GM23248 (cell line): ENCODE data around the gene FMO3. TPM values are rescaled to one million over a fixed set of nuclear protein-coding genes. Genes with fewer than 3 reads are reported as not detected.

Experiments
- DNase-seq: peaks from one replicate; pipeline ENCODE4 v3.0.0-alpha.2; 2015
- H2AFZ ChIP-seq: fragments of 200-600 bp; sonication (generic); 2 replicates; pipeline ENCODE4 v1.6.1; 2016; ENCODE audit warnings: antibody characterized with exemption
- H3F3A ChIP-seq: fragments of 200-600 bp; sonication (generic); 2 replicates; pipeline ENCODE4 v1.6.1; 2016; ENCODE audit warnings: mild to moderate bottlenecking, antibody characterized with exemption, mixed run types; ENCODE audit not compliant: insufficient read depth
- H3K27ac ChIP-seq: fragments of 200-600 bp; sonication (generic); 2 replicates; pipeline ENCODE4 v1.5.1; 2016; ENCODE audit warnings: mild to moderate bottlenecking
- H3K27me3 ChIP-seq: fragments of 200-600 bp; sonication (generic); replicated peaks from 2 replicates; pipeline ENCODE4 v1.6.1; 2016; ENCODE audit warnings: mild to moderate bottlenecking; ENCODE audit not compliant: insufficient read depth
- H3K36me3 ChIP-seq: fragments of 200-600 bp; sonication (generic); 2 replicates; pipeline ENCODE4 v1.6.1; 2016; ENCODE audit warnings: low read depth, mild to moderate bottlenecking
- H3K4me1 ChIP-seq: fragments of 200-600 bp; sonication (generic); 2 replicates; pipeline ENCODE4 v1.6.1; 2016; ENCODE audit warnings: mild to moderate bottlenecking; ENCODE audit not compliant: insufficient read depth
- H3K4me2 ChIP-seq: fragments of 200-600 bp; sonication (generic); one replicate; pipeline ENCODE4 v1.6.1; 2016; ENCODE audit warnings: mild to moderate bottlenecking; ENCODE audit not compliant: unreplicated experiment
- H3K4me3 ChIP-seq: fragments of 200-600 bp; sonication (generic); 2 replicates; pipeline ENCODE4 v1.5.1; 2016; ENCODE audit warnings: mild to moderate bottlenecking
- H3K79me2 ChIP-seq: fragments of 200-600 bp; sonication (generic); 2 replicates; pipeline ENCODE4 v1.6.1; 2016; ENCODE audit warnings: mild to moderate bottlenecking; ENCODE audit not compliant: insufficient read depth
- H3K9ac ChIP-seq: fragments of 200-600 bp; sonication (generic); 2 replicates; pipeline ENCODE4 v1.6.1; 2016; ENCODE audit warnings: mild to moderate bottlenecking
- H3K9me2 ChIP-seq: fragments of 200-600 bp; sonication (generic); 2 replicates; pipeline ENCODE4 v1.6.1; 2016; ENCODE audit warnings: mixed run types, mild to moderate bottlenecking, moderate library complexity; ENCODE audit not compliant: insufficient read depth
- H3K9me3 ChIP-seq: fragments of 200-600 bp; sonication (generic); one replicate; pipeline ENCODE4 v1.6.1; 2017; ENCODE audit warnings: low read depth
- H4K20me1 ChIP-seq: fragments of 200-600 bp; sonication (generic); 2 replicates; pipeline ENCODE4 v1.6.0; 2016; ENCODE audit not compliant: insufficient read depth
- EZH2 ChIP-seq: fragments of 200-600 bp; sonication (generic); IDR thresholded peaks from 2 replicates; pipeline ENCODE4 v1.6.1; 2018; ENCODE audit warnings: antibody characterized with exemption, mild to moderate bottlenecking; ENCODE audit not compliant: insufficient read depth, poor library complexity, severe bottlenecking
- EZH2phosphoT487 ChIP-seq: fragments of 200-600 bp; sonication (generic); IDR thresholded peaks from 2 replicates; pipeline ENCODE4 v1.6.1; 2018; ENCODE audit warnings: antibody characterized with exemption, moderate library complexity, mild to moderate bottlenecking, low read depth; ENCODE audit not compliant: insufficient read depth
- WGBS, 2 experiments: methylation state at CpG; one replicate each; pipeline ENCODE4 v1.1.6; 2015 to 2017; ENCODE audit warnings: low lambda C conversion rate in 2 of 2, low coverage in 1 of 2; ENCODE audit errors: missing lambda C conversion rate in 2 of 2; 5-methylcytosine and 5-hydroxymethylcytosine counted together
- in situ Hi-C: fragments of 300-500 bp; cut with MboI; formaldehyde crosslinking; loops from 2 replicates; pipeline ENCODE4 v1.15.0; 2020
- polyA plus RNA-seq: library from polyadenylated mRNA; unstranded; fragments of >200 nt; fragmentation: Nextera tagmentation; extraction: Ambion mirVana; gene quantifications from 2 replicates; pipeline ENCODE4 v1.2.1, GENCODE V29; 2016
- total RNA-seq: library from RNA; depleted of rRNA; stranded (reverse); fragments of >200 nt; shearing (Covaris generic); gene quantifications from 2 replicates; pipeline ENCODE4 v1.2.3, GENCODE V29; 2014; rRNA removed

Gene FMO3
- not detected in 2 replicates for total RNA-seq
- polyA plus RNA-seq: not detected in 2 replicates

- Histone ChIP-seq H3F3A (no peaks in the 10 kb centered on the region), H4K20me1 (no peaks in the 10 kb centered on the region), H3K27ac (no peak within 1 kb of the TSS), H3K4me3 (no peak within 1 kb of the TSS), H2AFZ (no peak within 1 kb of the TSS), H3K9me2 (no peaks in the 10 kb centered on the region), H3K4me2 (no peak within 1 kb of the TSS), H3K79me2 (no peaks in the 10 kb centered on the region), H3K9me3 (no peaks in the 10 kb centered on the region), H3K9ac (no peak within 1 kb of the TSS), H3K27me3 (no peaks in the 10 kb centered on the region; the same call in 1 of the 2 replicates), H3K4me1 (no peaks in the 10 kb centered on the region), H3K36me3 (no peaks in the 10 kb centered on the region)
- no peak for DNase-seq
- 62 to 67% methylated on average over 5 of the region's 5 CpGs for WGBS, 2 experiments
- in situ Hi-C loops: no loop called here
- no peak for TF ChIP-seq EZH2
- TF ChIP-seq EZH2phosphoT487: no peak
Observed at GRCh38 chr1:171090604-171091003, at the start of gene FMO3. Gene FMO3 (plus strand): TSS chr1:171090905. CDS start chr1:171092659, 1,754 bp downstream.

DNA sequence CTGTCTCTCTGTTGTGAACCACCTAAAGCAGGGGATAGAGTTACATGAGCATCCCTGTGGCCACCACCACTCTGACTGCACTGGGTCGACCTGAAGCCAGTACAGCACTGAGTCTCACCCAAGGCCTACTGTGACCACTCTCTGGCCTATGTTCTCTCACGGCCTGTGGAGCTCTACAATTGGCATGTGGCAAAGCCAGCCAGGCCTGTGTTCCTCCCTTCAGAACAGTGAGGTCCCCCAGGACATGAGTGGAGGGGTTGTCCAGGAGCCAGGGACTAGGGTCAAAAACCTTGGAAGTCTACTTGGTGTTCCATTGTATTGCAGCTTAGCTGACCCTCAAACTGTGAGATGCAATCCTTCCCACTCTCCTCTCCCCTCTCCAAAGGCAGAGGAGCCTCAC lies 42.7 kb upstream of the FMO3 start:
- Histone ChIP-seq H4K20me1 (no peaks in the 10 kb centered on the region), H3K36me3 (no peaks in the 10 kb centered on the region), H3K4me1 (no peaks in the 10 kb centered on the region), H3F3A (no peaks in the 10 kb centered on the region), H3K4me3 (no peak overlapping the region), H3K27ac (no peak overlapping the region), H3K4me2 (no peak overlapping the region), H3K9ac (no peak overlapping the region), H3K9me2 (no peaks in the 10 kb centered on the region), H3K27me3 (no peaks in the 10 kb centered on the region), H2AFZ (no peak overlapping the region), H3K9me3 (no peaks in the 10 kb centered on the region), H3K79me2 (no peaks in the 10 kb centered on the region)
- no peak for TF ChIP-seq EZH2phosphoT487
- TF ChIP-seq EZH2: no peak
- WGBS, 2 experiments: 29 to 35% methylated on average over 2 of the region's 2 CpGs
- in situ Hi-C loops: no loop called here
- DNase-seq: no peak

GRCh38 chr1:171052977-171053376 lies 37.7 kb upstream of the FMO3 start:
- Histone ChIP-seq H3K4me3 (no peak overlapping the region), H3K36me3 (no peaks in the 10 kb centered on the region), H3K9ac (no peak overlapping the region), H3K79me2 (no peaks in the 10 kb centered on the region), H3K4me2 (no peak overlapping the region), H3K9me2 (no peaks in the 10 kb centered on the region), H3K27me3 (no peaks in the 10 kb centered on the region), H3K4me1 (no peaks in the 10 kb centered on the region), H3F3A (no peaks in the 10 kb centered on the region), H3K27ac (no peak overlapping the region), H2AFZ (no peak overlapping the region), H3K9me3 (no peaks in the 10 kb centered on the region), H4K20me1 (no peaks in the 10 kb centered on the region)
- in situ Hi-C loops: no loop called here
- DNase-seq: no peak
- TF ChIP-seq EZH2: no peak
- no peak for TF ChIP-seq EZH2phosphoT487
- 58 to 76% methylated on average over 2 of the region's 2 CpGs for WGBS, 2 experiments

- Histone ChIP-seq H3K27ac (no peak overlapping the region), H3K4me1 (no peaks in the 10 kb centered on the region), H3K79me2 (no peaks in the 10 kb centered on the region), H3F3A (no peaks in the 10 kb centered on the region), H3K9ac (no peak overlapping the region), H3K9me3 (no peaks in the 10 kb centered on the region), H3K4me3 (no peak overlapping the region), H2AFZ (no peak overlapping the region), H3K9me2 (no peaks in the 10 kb centered on the region), H3K4me2 (no peak overlapping the region), H3K27me3 (no peaks in the 10 kb centered on the region), H3K36me3 (no peaks in the 10 kb centered on the region), H4K20me1 (no peaks in the 10 kb centered on the region)
- TF ChIP-seq EZH2phosphoT487 (no peak), EZH2 (no peak)
- in situ Hi-C loops: no loop called here
- WGBS, 2 experiments: 44 to 52% methylated on average over 3 of the region's 3 CpGs
- DNase-seq: peak; percentile 26
Observed at GRCh38 chr1:171055966-171056643, 34.6 kb upstream of the FMO3 start.
